HG03066 (cell line): ENCODE data around the gene CBFA2T3.

ENCODE experiments used
- ATAC-seq: cut with Tn5 transposase; IDR thresholded peaks from one replicate; pipeline ENCODE4 v1.9.1; 2021; ENCODE audit warnings: low read depth; ENCODE audit not compliant: unreplicated experiment

CBFA2T3 gene

DNA sequence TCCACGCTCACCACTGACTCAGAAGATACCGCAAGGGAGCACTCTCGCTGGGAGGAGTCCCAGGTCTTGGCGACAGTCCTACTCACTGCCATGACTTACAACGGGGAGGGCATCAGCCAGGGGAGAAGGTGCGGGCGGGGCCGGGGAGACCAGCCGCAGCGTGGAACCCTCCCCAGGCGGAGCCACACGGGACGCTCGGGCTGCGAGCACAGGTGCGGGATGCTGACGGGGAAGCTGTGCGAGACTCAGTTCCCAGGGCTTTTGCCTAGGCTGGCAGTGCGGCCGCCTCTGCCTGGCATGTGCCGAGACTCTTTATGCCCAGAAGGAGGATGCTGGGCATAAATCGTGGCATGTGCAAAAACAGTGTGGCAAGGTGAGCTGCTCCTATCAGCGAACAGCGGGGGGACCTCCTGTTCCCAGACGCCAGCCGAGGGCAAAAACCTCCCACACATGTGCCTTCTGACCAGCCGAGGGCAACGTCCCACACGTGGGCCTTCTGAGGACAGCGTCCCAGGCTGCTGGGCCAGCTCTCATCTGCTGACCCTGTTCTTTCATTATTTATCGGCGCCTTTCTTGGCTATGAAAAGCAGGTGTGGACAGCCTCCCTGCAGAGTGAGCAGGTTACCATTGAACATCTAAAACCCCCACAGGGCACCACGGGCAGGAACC, 126.3 kb downstream of the CBFA2T3 start:
- no peak for ATAC-seq

DNA sequence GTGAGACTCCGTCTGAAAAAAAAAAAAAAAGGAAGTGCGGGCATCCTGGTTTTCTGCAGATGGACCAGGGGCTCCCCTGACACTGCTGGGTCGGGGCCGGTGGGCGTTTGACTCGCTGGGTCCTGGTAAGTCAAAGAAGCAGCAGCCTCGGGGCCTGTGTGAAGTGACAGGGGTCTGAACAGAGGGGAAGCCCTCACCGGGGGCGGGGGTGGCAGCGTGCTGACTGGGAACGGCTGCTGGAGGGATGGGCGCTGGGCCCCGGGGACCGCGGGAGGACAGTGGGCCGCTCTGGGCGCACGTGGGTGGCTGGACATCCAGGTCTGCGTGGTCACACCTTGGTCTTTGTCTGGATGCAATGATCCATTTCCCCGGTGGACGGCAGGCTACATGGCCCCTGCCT, 128.4 kb downstream of the CBFA2T3 start:
- no peak for ATAC-seq

DNA sequence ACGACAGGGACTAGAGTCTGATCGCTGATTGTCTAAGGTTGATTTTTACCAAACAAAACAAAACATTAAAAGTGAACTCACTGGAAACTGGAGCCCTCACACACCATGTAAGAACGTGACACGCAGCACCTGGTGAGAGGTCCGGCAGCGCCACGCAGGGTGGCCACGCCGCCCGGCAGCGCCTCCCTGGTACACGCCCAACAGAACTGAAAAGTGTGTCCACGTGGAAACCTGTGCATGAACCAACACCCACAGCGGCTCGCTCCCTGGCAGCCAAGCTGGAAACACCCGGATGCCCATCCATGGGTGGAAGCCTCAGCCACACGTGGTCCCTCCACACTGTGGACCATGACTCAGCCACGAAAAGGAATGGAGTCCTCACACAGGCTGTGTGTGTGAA, 129.4 kb downstream of the CBFA2T3 start:
- ATAC-seq, result no peak

DNA sequence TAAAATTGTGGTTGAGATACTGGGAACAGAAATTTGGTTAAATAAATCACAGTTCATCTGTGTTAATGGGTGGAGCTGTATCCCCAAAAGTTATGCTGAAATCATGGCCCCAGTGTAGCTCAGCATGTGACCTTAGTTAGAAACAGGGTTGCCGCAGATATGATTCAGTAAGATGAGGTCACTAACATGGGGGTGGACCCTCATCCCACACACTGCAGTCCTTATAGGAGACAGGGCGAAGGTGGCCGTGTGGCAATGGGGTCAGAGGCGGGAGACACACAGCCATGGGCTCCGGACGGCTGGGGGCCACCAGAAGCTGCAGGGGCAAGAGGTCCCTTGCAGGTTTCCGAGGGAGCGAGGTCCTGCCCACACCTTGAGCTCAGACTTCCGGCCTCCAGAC, 130.9 kb downstream of the CBFA2T3 start:
- no peak for ATAC-seq

DNA sequence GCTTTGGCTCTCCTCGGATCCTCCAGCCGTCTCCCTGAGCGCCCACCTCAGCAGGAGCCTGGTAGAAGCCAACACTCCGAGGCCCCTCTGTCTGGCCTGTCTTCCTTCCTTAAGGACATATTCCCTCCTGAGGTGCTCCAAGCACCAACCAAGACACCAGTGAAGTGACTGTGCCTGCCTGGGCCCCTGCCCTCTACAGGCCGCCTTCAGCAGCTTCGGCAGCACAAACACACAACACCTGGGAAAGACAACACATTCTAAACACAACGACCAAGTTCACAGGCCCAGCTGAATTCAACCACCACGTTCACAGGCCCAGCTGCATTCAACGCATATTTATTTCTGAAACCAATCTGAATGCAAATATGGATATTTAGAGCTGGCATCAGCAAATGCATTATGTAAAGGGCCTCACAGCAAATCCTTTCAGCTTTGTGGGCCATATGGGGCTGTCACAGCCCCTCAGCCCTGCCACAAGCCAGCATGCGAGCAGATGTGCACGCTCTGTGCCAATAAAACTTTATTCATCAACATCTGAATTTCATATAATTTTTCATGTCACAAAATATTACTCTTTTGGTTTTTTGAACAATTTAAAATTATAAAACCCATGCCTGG, 132.5 kb downstream of the CBFA2T3 start:
- no peak for ATAC-seq

DNA sequence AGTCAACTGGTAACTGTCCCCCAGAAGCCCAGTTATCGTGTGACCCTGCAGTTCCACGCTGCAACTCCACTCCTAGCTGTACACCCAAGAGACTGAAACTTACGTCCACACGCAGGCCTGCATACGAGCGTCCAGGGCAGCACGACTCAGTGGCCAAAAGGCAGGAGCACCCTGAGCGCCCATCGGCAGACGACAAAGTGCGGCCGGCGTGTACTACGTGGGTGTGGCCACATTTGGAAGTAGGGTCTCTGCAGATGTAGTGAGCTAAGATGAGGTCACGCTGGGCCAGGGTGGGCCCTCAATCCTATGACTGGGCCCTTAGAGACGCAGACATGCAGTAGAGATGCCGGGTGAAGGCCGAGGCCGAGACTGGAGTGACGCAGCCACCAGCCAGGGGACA, 133.8 kb downstream of the CBFA2T3 start:
- ATAC-seq, result no peak

DNA sequence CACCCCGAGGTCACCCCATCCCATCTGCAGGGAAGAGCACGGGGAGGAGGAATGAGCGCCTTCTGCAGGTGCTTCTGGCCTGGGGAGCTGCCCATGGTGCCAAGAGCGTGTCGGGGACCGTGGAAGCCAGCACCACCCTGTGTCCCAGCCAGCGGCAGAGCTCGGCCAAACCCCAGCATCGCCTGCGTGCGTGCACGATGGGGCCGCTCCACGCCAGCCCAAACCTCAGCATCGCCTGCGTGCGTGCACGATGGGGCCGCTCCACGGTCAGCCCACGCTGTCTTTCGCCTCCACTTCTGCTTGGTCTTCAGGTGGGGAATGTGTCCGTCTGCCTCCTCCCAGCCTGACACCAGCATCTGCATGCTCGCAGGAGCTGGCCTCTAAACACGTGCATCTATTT, 134.2 kb downstream of the CBFA2T3 start:
- no peak for ATAC-seq

DNA sequence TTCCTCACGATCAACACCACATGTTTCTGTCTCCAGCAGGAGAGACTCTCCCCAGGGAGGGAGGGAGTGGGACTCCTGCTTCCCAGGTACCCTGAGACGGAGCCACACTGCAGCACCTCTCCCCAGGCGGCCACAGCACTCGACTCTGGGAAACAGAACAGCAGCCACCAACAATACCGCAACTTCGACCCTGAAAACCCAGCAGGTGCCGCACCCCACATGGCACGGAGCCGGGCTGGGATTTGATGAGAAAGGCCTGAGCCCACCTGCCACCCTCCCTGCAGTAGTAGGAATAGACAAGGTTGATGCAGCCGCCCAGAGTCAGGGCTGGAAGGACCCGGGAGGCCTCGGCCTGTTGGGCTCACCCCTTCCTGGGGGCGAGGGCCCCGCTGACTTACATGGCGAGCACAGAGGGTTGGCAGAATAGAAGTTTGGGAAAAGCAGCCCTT, 134.7 kb downstream of the CBFA2T3 start:
- no peak for ATAC-seq

DNA sequence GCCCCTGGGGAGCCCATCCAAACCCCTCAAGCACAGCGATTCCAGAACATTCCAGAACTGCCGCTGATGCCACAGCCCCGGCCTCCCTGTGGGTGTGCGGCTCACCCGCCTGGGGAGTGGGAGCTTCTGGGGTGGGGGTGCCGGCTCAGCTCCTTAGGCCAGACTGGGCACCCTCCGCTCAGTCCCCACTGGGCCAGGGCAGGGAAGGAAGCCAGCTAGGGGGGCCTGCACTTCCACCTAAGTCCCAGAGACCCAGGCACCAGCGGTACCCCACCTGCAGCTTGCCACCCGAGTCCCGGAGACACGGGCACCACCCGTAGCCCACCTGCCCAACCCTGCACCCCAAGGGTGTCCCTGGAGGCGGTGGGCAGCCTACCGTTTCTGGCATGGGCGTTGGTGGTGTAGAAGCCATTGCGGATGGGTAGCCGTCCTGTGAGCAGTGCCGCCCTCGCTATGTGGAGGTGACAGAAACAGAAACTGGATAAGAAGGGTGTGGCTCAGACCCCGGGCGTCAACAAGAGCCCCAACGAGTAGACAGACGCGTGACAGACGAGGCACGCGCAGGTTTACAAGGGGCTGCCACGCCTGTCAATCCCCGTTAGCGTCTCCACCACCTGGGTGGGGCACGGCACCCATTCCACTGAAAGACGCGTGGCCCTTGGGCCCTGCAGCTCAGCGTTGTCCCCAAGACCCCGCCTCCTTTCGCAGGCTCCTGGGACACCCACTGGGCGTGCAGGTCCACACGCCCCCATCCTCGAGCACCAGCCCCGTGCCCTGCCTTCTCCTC, 135.3 kb downstream of the CBFA2T3 start:
- ATAC-seq, result no peak

DNA sequence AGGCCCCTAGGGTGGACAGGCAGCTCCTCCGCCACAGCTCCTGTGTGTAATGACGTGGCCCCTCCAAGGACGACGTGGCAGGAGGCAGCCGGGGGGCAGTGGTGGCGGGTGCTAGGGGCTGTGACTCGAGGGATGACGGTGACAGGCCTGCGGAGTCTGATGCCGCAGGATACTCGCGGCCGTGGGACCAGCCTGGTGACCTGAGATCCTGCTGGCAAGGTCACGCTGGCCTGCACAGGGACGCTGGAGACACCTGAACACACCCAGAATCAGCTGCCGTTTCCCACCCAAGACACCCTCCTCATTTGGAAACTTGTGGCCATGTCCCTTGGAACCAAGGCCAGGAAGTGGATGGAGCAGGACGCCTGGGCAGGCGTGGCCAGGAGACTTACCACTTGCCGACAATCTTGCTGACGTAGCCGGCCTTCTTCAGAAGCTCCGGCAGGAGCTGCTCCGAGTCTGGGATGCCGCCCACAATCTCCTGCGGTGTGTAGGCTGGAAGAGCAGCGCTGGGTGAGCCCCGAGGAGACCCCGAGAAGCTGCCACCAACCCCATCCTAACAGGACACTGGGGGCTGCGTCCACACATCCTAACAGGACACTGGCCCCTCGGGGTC, 136.3 kb downstream of the CBFA2T3 start:
- ATAC-seq, result no peak

DNA sequence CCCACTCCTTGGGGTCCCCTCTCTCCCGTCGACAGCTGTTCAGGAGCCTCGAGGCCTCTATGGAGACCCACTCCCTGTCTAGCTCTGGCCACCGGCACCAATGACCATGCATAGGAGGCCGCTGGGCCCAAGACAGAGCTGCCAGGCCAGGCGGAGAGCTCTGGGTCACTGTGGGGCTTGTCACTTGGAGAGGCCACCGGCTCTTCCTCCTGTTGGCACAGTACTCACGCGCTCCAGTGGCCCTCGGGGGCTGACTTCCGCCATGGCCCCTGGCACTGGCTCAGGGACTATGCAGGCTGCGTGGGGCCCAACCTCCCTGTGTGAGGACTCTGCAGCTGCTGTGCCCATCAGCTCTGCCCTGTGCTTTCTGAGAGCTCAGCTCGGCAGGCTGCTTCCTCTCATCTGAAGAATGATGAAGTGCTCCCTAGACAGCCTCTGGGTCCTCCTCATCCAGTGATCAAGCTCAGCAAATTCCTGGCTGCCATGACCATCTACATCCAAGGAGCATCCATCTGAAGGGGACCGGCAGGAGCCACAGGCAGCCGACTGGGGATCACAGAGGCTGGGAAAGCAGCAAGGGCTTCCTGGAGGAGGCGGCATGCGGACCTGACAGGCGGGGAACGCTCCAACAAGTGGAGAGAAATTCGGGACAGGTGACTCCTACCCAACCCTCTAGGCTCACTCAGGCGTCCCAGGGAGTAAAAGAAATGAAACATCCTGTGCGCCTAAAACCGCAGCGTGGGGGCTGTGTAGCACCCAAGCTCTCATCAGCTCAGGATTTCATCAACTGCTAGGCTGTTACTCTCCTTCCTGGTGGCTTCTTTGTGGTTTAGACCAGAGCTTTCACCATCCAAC, 137.0 kb downstream of the CBFA2T3 start:
- no peak for ATAC-seq

DNA sequence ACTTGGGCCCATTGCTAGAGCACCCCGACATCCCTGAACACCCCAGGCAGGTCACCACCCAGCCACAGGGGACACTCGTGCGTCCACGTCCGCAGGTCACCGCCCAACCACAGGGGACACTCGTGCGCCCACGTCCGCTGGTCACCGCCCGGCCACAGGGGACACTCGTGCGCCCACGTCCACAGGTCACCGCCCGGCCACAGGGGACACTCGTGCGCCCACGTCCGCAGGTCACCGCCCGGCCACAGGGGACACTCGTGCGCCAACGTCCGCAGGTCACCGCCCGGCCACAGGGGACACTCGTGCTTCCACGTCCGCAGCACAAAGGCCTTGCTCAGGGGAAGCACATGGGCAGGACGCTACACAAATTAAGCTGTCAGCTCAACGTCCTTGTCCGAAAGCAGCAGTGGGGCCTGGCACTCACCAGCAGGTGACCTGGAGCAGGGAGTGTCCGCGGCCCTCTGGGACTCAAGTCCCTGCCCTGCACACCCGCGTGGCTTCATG, 137.9 kb downstream of the CBFA2T3 start:
- ATAC-seq, result no peak

DNA sequence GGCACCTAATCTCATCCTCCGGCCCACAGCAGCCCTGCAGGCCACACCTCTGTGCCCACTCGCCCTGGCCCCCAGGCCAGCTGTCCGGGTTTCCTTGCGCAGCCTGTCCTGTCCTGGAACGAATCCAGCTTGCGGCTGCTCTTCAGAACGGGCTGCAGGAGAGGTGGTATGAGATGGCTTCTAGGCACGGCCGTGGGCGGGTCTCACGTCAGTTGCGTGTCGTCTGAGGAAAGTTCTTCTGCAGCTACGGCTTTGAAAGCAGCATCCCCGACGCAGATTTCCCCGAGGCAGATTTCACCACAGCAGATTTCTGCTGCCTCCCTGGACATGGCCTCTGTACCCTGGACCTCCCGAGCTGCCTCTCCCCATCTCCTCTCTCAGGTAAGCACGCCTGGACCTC, 138.4 kb downstream of the CBFA2T3 start:
- no peak for ATAC-seq

DNA sequence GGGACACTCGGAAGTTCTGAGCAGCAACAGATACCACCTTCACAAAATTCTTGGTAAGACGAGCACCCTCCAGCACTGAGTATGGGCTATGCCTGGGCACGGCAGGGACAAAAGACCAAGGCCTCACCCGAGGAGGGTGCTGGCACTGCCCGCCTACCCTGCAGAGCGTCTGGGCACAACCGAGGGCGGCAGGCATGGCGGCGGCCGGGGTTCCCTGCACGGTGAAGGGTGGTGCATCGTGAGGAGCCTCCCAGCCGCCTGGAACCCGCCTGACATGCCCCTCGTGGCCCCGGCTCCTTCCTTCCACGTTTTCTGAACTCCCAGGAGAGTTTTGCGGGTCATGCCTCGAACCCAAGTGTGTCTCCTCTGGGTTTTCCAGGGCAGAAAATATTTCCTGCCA, 139.2 kb downstream of the CBFA2T3 start:
- no peak for ATAC-seq

DNA sequence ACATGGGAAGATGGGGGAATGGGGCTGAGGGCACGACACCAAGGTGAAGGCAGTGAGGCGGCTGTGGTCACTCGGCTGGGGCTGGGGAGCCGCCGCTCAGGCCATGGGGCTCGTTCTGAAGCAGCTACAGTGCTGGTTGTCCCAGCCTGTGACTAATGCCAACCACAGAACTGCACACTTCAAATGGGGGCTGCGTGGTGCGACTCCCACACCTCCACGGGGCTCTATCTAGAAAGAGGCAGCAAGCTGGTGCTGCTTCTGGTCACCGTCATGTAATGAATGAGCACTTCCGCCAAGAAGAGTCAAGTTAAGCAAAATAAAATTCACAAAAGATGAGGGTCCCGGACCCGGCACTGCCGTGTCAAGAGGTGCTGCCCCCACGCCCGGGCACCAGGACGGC, 140.2 kb downstream of the CBFA2T3 start:
- no peak for ATAC-seq

DNA sequence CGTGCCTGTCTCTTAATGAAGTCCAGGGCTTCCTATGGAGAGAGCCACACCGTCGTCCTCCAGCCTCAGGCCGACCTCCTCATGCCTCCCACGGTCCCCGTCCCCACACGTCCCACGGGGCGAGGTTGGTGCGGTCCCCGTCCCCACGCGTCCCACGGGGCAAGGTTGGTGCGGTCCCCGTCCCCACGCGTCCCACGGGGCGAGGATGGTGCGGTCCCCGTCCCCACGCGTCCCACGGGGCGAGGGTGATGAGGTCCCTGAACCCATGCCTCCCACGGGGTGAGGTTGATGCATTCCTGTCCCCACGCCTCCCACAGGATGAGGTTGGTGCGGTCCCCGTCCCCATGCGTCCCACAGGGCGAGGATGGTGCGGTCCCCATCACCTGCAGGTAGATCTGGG, 141.2 kb downstream of the CBFA2T3 start:
- no peak for ATAC-seq

DNA sequence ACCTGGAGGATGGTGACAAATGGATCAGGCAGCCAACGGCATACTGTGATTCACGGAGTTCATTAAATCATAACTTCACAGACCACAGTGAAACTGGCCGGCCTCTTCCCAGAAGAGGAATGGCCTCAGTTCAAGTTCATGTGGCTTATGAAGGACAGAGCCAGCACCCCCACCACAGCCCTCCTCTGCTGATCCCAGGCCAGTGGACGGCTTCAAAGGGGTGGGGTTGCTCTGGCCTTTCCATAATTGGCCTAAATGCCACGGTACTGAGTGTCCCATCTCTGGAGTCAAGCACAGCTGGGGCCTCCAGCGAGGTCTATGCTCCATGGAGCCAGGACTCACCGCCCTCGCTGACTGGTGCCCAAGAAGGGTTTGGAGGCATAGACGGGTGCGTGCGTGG, 141.6 kb downstream of the CBFA2T3 start:
- ATAC-seq, result no peak

DNA sequence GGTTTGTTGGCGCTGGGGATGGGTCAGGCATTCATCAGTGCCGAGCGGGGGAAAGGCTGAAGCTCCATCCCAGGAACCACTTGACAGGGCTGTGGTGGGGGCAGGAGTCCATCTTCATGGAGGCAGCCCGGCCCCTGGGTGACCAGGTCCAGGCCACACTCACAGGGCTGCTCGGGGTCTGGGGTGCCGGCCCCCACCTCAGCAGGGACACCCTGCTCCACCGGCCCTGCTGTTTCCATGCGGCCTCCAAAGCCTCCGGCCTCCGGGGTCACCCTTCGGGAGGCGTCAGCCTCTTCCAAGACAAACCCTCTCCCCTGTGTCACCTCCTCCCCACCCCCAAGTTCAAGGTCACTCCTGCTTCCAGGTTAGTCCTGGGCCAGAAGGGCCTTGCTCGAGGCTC, 142.3 kb downstream of the CBFA2T3 start:
- ATAC-seq, result no peak

DNA sequence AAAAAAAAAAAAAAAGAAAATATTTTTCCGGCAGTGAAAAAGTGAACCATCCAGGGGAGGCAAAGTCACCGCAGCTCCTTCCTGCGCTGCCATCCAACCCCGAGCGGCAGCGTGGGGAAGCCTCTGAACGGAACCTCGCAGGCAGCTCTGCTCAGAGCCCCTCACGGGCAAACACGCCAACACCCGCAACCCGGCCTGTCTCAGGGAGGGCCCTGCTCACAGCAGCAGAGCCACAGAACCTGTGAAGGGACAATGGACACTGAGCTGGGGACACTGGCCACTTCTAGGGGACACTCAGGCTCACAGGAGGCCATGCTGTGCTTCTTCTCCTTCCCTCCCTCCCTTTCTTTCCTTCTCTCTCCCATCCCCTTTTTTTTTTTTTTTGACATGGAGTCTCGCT, 143.9 kb downstream of the CBFA2T3 start:
- no peak for ATAC-seq

DNA sequence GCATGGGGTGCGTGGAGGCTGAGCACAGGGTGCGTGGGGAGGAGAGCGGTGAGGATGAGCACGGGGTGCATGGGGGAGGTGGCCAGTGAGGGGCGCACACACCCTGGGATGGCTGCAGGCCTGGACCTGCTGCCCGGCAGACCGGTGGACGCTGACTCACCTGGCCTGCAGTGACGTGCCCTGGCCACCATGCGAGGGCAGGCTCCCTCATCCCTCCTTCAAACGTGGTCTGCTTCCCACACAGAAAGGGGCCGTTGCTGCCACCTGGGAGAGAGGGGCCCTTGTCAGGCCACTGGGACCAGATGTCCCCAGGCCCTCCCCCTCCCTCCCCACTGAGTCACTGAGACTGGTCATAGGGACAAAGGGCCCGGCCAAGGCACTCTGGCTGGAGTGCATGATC, 145.2 kb downstream of the CBFA2T3 start:
- ATAC-seq, result no peak
